WTC11 (cell line): ENCODE measurements around the gene TMCO2. TPM values are rescaled to one million over a fixed set of nuclear protein-coding genes. Genes with fewer than 3 reads are reported as not detected.

Experiments used
- ATAC-seq: fragments of 200-7000 bp; cut with Tn5 transposase; 2 replicates; pipeline ENCODE4 v1.10.0; 2021; ENCODE audit warnings: mild to moderate bottlenecking, moderate library complexity
- CTCF ChIA-PET: fragments of 300-600 bp; sonication (Branson Sonifier 250); formaldehyde crosslinking; loops from one replicate; lab custom pipeline; 2021; ENCODE audit warnings: antibody characterized with exemption; lab: Charles Lee
- POLR2A ChIA-PET: fragments of 350-600 bp; sonication (Branson Sonifier 250); formaldehyde crosslinking; loops from one replicate; lab custom pipeline; 2021; ENCODE audit warnings: antibody characterized with exemption; lab: Charles Lee
- DNase-seq: peaks from one replicate; pipeline ENCODE4 v3.0.0; 2021; ENCODE audit warnings: low spot score
- H3K27ac Mint-ChIP-seq: 2 replicates; pipeline ENCODE4 v1.8.0; 2021; ENCODE audit warnings: mixed read lengths
- H3K27me3 Mint-ChIP-seq: 2 replicates; pipeline ENCODE4 v1.8.0; 2021; ENCODE audit warnings: low read depth, mild to moderate bottlenecking, moderate library complexity, mixed read lengths
- H3K36me3 Mint-ChIP-seq: 2 replicates; pipeline ENCODE4 v1.8.0; 2021; ENCODE audit warnings: mixed read lengths
- H3K4me1 Mint-ChIP-seq: 2 replicates; pipeline ENCODE4 v1.8.0; 2022; ENCODE audit warnings: mixed read lengths
- H3K4me3 Mint-ChIP-seq: 2 replicates; pipeline ENCODE4 v1.8.0; 2021; ENCODE audit warnings: mild to moderate bottlenecking, moderate library complexity, mixed read lengths
- H3K9me3 Mint-ChIP-seq: 2 replicates; pipeline ENCODE4 v1.8.0; 2021; ENCODE audit warnings: mixed read lengths
- CREB1 ChIP-seq: sonication (generic); formaldehyde crosslinking; IDR thresholded peaks from 2 replicates; pipeline ENCODE4 v1.8.0; 2023; ENCODE audit warnings: mild to moderate bottlenecking, missing genetic modification reagents
- E2F4 ChIP-seq: sonication (generic); formaldehyde crosslinking; IDR thresholded peaks from 2 replicates; pipeline ENCODE4 v1.8.1; 2022; ENCODE audit warnings: low read depth, mild to moderate bottlenecking, moderate library complexity, missing genetic modification reagents, borderline replicate concordance
- EMX1 ChIP-seq: fragments of 250-450 bp; sonication (Bioruptor Pico); IDR thresholded peaks from 2 replicates; pipeline ENCODE4 v1.8.0; 2021; ENCODE audit warnings: mild to moderate bottlenecking
- FOXJ3 ChIP-seq: sonication (generic); formaldehyde crosslinking; IDR thresholded peaks from 2 replicates; pipeline ENCODE4 v1.9.0; 2021; ENCODE audit warnings: missing genetic modification reagents, mild to moderate bottlenecking, borderline replicate concordance
- FOXP1 ChIP-seq: sonication (generic); formaldehyde crosslinking; IDR thresholded peaks from 2 replicates; pipeline ENCODE4 v1.8.0; 2022; ENCODE audit warnings: missing genetic modification reagents, mild to moderate bottlenecking, moderate library complexity, borderline replicate concordance
- GRHL2 ChIP-seq: fragments of 250-450 bp; sonication (Bioruptor Pico); IDR thresholded peaks from 2 replicates; pipeline ENCODE4 v1.8.0; 2022; ENCODE audit warnings: mild to moderate bottlenecking, moderate library complexity; ENCODE audit not compliant: insufficient replicate concordance, severe bottlenecking
- GTF2I ChIP-seq: fragments of 250-450 bp; sonication (Bioruptor Pico); conservative IDR thresholded peaks from 2 replicates; pipeline ENCODE4 v1.4.0; 2021; ENCODE audit warnings: mild to moderate bottlenecking
- JAZF1 ChIP-seq: fragments of 250-450 bp; sonication (Bioruptor Pico); IDR thresholded peaks from 2 replicates; pipeline ENCODE4 v1.9.0; 2021; ENCODE audit warnings: moderate library complexity, mild to moderate bottlenecking, inconsistent platforms
- MYBL2 ChIP-seq: sonication (generic); formaldehyde crosslinking; IDR thresholded peaks from 2 replicates; pipeline ENCODE4 v1.8.1; 2023; ENCODE audit warnings: mild to moderate bottlenecking, moderate library complexity, missing genetic modification reagents
- NFATC4 ChIP-seq: fragments of 250-450 bp; sonication (Bioruptor Pico); IDR thresholded peaks from 2 replicates; pipeline ENCODE4 v1.9.0; 2021; ENCODE audit warnings: mild to moderate bottlenecking
- NFE2L1 ChIP-seq: sonication (generic); formaldehyde crosslinking; IDR thresholded peaks from 2 replicates; pipeline ENCODE4 v1.8.1; 2023; ENCODE audit warnings: missing genetic modification reagents
- NR2C2 ChIP-seq: sonication (generic); formaldehyde crosslinking; IDR thresholded peaks from 2 replicates; pipeline ENCODE4 v1.8.0; 2022; ENCODE audit warnings: mild to moderate bottlenecking, missing genetic modification reagents
- TCF7 ChIP-seq: sonication (generic); formaldehyde crosslinking; IDR thresholded peaks from 2 replicates; pipeline ENCODE4 v1.8.0; 2022; ENCODE audit warnings: mild to moderate bottlenecking, low read depth, missing genetic modification reagents, moderate library complexity
- TP53 ChIP-seq: sonication (generic); formaldehyde crosslinking; IDR thresholded peaks from 2 replicates; pipeline ENCODE4 v1.8.1; 2023; ENCODE audit warnings: mild to moderate bottlenecking, missing genetic modification reagents
- ZBTB21 ChIP-seq: sonication (generic); formaldehyde crosslinking; IDR thresholded peaks from 2 replicates; pipeline ENCODE4 v1.8.1; 2023; ENCODE audit warnings: mild to moderate bottlenecking, missing genetic modification reagents, borderline replicate concordance
- ZNF232 ChIP-seq: sonication (generic); formaldehyde crosslinking; IDR thresholded peaks from 2 replicates; pipeline ENCODE4 v1.8.0; 2022; ENCODE audit warnings: mild to moderate bottlenecking, missing genetic modification reagents
- ZNF263 ChIP-seq: sonication (generic); formaldehyde crosslinking; IDR thresholded peaks from 2 replicates; pipeline ENCODE4 v1.8.1; 2022; ENCODE audit warnings: low read depth, mild to moderate bottlenecking, moderate library complexity, missing genetic modification reagents
- ZNF396 ChIP-seq: fragments of 250-450 bp; sonication (Bioruptor Pico); IDR thresholded peaks from 2 replicates; pipeline ENCODE4 v1.8.0; 2021; ENCODE audit warnings: mild to moderate bottlenecking, moderate library complexity, borderline replicate concordance
- total RNA-seq: library from RNA; stranded (reverse); gene quantifications from 3 replicates; pipeline ENCODE4 v1.2.3, GENCODE V29; 2021
- TF ChIP-seq, protein P1 (sequence below): sonication (generic); formaldehyde crosslinking; conservative IDR thresholded peaks from 2 replicates; pipeline ENCODE4 v1.8.1; 2023; ENCODE audit warnings: mild to moderate bottlenecking, low read depth, missing genetic modification reagents, moderate library complexity
- TF ChIP-seq, protein P2 (sequence below): sonication (generic); formaldehyde crosslinking; IDR thresholded peaks from 2 replicates; pipeline ENCODE4 v1.8.1; 2023; ENCODE audit warnings: mild to moderate bottlenecking, moderate library complexity, missing genetic modification reagents
- TF ChIP-seq, protein P3 (sequence below): sonication (generic); formaldehyde crosslinking; IDR thresholded peaks from 2 replicates; pipeline ENCODE4 v1.8.0; 2022; ENCODE audit warnings: mild to moderate bottlenecking, missing genetic modification reagents
- TF ChIP-seq, protein P4 (sequence below): sonication (generic); formaldehyde crosslinking; IDR thresholded peaks from 2 replicates; pipeline ENCODE4 v1.8.1; 2023; ENCODE audit warnings: mild to moderate bottlenecking, missing genetic modification reagents, borderline replicate concordance

Gene TMCO2
- total RNA-seq, 1 experiment from 2014 or later: not detected

DNA sequence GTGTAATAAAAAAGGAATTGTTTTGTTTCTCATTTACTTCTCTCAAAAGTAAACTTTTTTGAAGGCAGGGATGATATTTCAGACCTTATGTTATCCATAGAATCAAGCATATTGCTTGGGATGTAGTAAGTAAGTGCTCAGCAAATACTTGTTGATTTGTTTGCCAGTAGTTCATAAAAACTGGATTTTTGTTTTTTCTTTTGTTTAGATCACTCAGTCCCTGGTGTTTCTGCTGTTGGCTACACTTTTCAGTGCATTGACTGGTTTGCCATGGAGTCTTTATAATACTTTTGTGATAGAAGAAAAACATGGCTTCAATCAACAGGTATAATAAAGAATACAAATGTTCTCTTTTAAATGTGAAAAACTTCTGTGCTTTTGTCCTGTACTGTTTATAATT is 20.5 kb downstream of the TMCO2 start (continued):
- no peak for TF ChIP-seq MYBL2 (CRISPR knock-in tag)
- no peak for TF ChIP-seq JAZF1
- TF ChIP-seq E2F4 (CRISPR knock-in tag): no peak
- no peak for TF ChIP-seq ZNF263 (CRISPR knock-in tag)
- TF ChIP-seq NFATC4: no peak
- TF ChIP-seq NFE2L1 (CRISPR knock-in tag): no peak
- no peak for TF ChIP-seq EMX1

DNA sequence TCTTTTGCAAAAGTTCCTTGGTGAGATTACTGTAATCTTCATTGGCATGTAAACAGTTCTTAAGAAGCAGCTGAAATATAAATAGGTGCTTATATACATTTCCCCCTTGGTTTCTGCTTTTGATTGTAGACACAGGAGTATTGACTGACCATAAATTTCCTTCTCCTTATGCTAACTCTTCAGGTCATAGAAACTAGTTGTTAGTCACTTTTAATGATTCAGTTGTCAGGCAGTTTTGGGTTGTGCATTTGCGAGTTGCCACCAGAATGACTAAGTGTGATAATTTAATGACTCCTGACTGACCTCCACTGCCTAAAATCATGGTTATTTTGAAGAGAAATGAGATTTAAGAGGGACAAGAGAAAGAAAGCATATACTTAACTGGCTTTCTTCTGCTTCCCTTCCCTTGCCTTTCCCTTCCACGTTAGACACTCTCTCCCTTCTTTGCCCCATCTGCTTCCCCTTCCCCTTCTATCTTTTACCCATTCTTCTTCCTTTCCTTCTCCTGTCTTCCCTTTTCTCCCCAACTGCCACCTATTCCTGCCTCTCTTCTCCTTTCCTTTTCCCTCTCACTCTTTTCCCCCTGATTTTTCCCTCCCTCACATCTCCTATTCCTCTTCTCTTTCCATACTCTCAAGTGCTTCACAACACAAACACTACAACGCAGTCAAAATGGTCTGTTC is 22.6 kb downstream of the TMCO2 start:
- no peak for ATAC-seq
- no peaks in the 10 kb centered on the region for H3K27me3 Mint-ChIP-seq
- CTCF ChIA-PET: no interaction called here
- no peak for DNase-seq
- H3K4me3 Mint-ChIP-seq: no peak overlapping the region
- H3K36me3 Mint-ChIP-seq: peaks cover 33% of the 10 kb centered on the region
- POLR2A ChIA-PET: no interaction called here
- H3K9me3 Mint-ChIP-seq: no peaks in the 10 kb centered on the region
- H3K27ac Mint-ChIP-seq: no peak overlapping the region
- TF ChIP-seq EMX1: no peak
- TF ChIP-seq, protein P1, sequence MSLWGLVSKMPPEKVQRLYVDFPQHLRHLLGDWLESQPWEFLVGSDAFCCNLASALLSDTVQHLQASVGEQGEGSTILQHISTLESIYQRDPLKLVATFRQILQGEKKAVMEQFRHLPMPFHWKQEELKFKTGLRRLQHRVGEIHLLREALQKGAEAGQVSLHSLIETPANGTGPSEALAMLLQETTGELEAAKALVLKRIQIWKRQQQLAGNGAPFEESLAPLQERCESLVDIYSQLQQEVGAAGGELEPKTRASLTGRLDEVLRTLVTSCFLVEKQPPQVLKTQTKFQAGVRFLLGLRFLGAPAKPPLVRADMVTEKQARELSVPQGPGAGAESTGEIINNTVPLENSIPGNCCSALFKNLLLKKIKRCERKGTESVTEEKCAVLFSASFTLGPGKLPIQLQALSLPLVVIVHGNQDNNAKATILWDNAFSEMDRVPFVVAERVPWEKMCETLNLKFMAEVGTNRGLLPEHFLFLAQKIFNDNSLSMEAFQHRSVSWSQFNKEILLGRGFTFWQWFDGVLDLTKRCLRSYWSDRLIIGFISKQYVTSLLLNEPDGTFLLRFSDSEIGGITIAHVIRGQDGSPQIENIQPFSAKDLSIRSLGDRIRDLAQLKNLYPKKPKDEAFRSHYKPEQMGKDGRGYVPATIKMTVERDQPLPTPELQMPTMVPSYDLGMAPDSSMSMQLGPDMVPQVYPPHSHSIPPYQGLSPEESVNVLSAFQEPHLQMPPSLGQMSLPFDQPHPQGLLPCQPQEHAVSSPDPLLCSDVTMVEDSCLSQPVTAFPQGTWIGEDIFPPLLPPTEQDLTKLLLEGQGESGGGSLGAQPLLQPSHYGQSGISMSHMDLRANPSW: no peak
- TF ChIP-seq ZNF263 (CRISPR knock-in tag): no peak
- no peak for TF ChIP-seq FOXP1
- no peak for TF ChIP-seq ZBTB21 (CRISPR knock-in tag)
- no peak for TF ChIP-seq GTF2I
- no peak for TF ChIP-seq ZNF396 (CRISPR knock-in tag)
- TF ChIP-seq NFATC4: no peak
- no peak for TF ChIP-seq TP53 (CRISPR knock-in tag)
- H3K4me1 Mint-ChIP-seq: no peaks in the 10 kb centered on the region

GRCh38 chr1:40272653-40273213 is 25.0 kb downstream of the TMCO2 start:
- Mint-ChIP-seq H3K27me3 (no peaks in the 10 kb centered on the region), H3K4me3 (no peak overlapping the region), H3K9me3 (no peaks in the 10 kb centered on the region), H3K27ac (no peak overlapping the region), H3K4me1 (no peaks in the 10 kb centered on the region; the same call in 1 of the 2 replicates), H3K36me3 (peaks cover 33% of the 10 kb centered on the region)
- ChIA-PET POLR2A (no interaction called here), CTCF (interaction anchor here (1.4 kb wide), 1 partner anchor 66 kb away, joined by 3 read pairs; no protein-coding TSS in a partner anchor)
- DNase-seq (no peak), ATAC-seq (no peak)
- TF ChIP-seq FOXJ3 (CRISPR knock-in tag) (no peak), ZNF232 (CRISPR knock-in tag) (no peak), NR2C2 (CRISPR knock-in tag) (no peak), ZNF396 (CRISPR knock-in tag) (no peak), CREB1 (CRISPR knock-in tag) (no peak), GRHL2 (CRISPR knock-in tag) (no peak), TCF7 (CRISPR knock-in tag) (no peak)
- TF ChIP-seq, protein P2, sequence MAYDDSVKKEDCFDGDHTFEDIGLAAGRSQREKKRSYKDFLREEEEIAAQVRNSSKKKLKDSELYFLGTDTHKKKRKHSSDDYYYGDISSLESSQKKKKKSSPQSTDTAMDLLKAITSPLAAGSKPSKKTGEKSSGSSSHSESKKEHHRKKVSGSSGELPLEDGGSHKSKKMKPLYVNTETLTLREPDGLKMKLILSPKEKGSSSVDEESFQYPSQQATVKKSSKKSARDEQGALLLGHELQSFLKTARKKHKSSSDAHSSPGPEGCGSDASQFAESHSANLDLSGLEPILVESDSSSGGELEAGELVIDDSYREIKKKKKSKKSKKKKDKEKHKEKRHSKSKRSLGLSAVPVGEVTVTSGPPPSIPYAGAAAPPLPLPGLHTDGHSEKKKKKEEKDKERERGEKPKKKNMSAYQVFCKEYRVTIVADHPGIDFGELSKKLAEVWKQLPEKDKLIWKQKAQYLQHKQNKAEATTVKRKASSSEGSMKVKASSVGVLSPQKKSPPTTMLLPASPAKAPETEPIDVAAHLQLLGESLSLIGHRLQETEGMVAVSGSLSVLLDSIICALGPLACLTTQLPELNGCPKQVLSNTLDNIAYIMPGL: no peak
- TF ChIP-seq, protein P3, sequence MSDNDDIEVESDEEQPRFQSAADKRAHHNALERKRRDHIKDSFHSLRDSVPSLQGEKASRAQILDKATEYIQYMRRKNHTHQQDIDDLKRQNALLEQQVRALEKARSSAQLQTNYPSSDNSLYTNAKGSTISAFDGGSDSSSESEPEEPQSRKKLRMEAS (CRISPR knock-in tag): no peak
- TF ChIP-seq, protein P4, sequence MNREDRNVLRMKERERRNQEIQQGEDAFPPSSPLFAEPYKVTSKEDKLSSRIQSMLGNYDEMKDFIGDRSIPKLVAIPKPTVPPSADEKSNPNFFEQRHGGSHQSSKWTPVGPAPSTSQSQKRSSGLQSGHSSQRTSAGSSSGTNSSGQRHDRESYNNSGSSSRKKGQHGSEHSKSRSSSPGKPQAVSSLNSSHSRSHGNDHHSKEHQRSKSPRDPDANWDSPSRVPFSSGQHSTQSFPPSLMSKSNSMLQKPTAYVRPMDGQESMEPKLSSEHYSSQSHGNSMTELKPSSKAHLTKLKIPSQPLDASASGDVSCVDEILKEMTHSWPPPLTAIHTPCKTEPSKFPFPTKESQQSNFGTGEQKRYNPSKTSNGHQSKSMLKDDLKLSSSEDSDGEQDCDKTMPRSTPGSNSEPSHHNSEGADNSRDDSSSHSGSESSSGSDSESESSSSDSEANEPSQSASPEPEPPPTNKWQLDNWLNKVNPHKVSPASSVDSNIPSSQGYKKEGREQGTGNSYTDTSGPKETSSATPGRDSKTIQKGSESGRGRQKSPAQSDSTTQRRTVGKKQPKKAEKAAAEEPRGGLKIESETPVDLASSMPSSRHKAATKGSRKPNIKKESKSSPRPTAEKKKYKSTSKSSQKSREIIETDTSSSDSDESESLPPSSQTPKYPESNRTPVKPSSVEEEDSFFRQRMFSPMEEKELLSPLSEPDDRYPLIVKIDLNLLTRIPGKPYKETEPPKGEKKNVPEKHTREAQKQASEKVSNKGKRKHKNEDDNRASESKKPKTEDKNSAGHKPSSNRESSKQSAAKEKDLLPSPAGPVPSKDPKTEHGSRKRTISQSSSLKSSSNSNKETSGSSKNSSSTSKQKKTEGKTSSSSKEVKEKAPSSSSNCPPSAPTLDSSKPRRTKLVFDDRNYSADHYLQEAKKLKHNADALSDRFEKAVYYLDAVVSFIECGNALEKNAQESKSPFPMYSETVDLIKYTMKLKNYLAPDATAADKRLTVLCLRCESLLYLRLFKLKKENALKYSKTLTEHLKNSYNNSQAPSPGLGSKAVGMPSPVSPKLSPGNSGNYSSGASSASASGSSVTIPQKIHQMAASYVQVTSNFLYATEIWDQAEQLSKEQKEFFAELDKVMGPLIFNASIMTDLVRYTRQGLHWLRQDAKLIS (CRISPR knock-in tag): no peak
